Right lobe of liver (tissue), 6 donors: ENCODE data around the gene PLXNA4. TPM values are rescaled to one million over a fixed set of nuclear protein-coding genes. Genes with fewer than 3 reads are reported as not detected.

ENCODE experiments used
- ATAC-seq, 4 donors: fragments of 200-7000 bp; cut with Tn5 transposase; one replicate each; pipeline ENCODE4 v1.9.1; 2020; ENCODE audit warnings: mild to moderate bottlenecking in 4 of 4, moderate library complexity in 4 of 4
- DNase-seq, 3 donors: peaks; one replicate each; pipeline ENCODE4 v3.0.0-alpha.2; 2020
- H3K27ac ChIP-seq, 3 donors: fragments of 200-600 bp; one replicate each; pipeline ENCODE4 v1.8.0; 2022
- H3K27me3 ChIP-seq, 2 donors: fragments of 200-600 bp; one replicate each; pipeline ENCODE4 v1.8.0; 2022
- H3K36me3 ChIP-seq, 4 donors: fragments of 200-600 bp; sonication (generic) in 1 of 4; one replicate each; pipeline versions ENCODE4 v1.5.1 to v1.8.0; 2017 to 2022; ENCODE audit warnings: control low read depth in 1 of 4
- H3K4me1 ChIP-seq, 4 donors: fragments of 200-600 bp; sonication (generic) in 1 of 4; one replicate each; pipeline versions ENCODE4 v1.5.1 to v1.8.0; 2017 to 2022; ENCODE audit warnings: control low read depth in 1 of 4
- H3K4me3 ChIP-seq, 3 donors: fragments of 200-600 bp; one replicate each; pipeline ENCODE4 v1.8.0; 2022
- H3K9me3 ChIP-seq, 4 donors: fragments of 200-600 bp; sonication (generic) in 1 of 4; one replicate each; pipeline versions ENCODE4 v1.5.1 to v1.8.0; 2017 to 2022; ENCODE audit warnings: control low read depth in 1 of 4
- CTCF ChIP-seq, 4 donors: fragments of 200-600 bp in 3 of 4; fragments of 450-650 bp in 1 of 4; IDR thresholded peaks; one replicate each; pipeline versions ENCODE4 v1.5.1 to v1.8.0; 2016 to 2022; ENCODE audit warnings: antibody characterized with exemption in 4 of 4, mild to moderate bottlenecking in 2 of 4
- POLR2A ChIP-seq: fragments of 450-650 bp; IDR thresholded peaks from one replicate; pipeline ENCODE4 v1.6.1; 2017; ENCODE audit warnings: antibody characterized with exemption, mild to moderate bottlenecking
- WGBS: methylation state at CpG from one replicate; pipeline ENCODE4 v1.1.6; 2018; ENCODE audit warnings: low coverage, low lambda C conversion rate; ENCODE audit not compliant: insufficient coverage; ENCODE audit errors: missing lambda C conversion rate; 5-methylcytosine and 5-hydroxymethylcytosine counted together
- intact Hi-C, 2 donors: fragments of 100-400 bp; cut with DNase I; formaldehyde crosslinking; loops; one replicate each; pipeline versions ENCODE4 v1.11.2 to v1.14.1; 2022
- total RNA-seq, 6 experiments: library from RNA; depleted of rRNA in 2 of 6; stranded (reverse); fragments of >200 nt in 2 of 6; fragmentation: NEBNext Ultra II Directional in 3 of 6; extraction: Animal tissue kit (Norgen Biotek cat#: 25700) in 3 of 6; gene quantifications; one replicate each; pipeline versions ENCODE4 v1.1.0 to v1.2.4, GENCODE V29; 2016 to 2023
- donor health status: DM: no; HTN: yes; CAD: no.
- donor health status: DM: no; HTN: no; CAD: no.
- donor health status: DM: no; HTN: no; CAD: no.
- donor health status: DM: no; HTN: yes; CAD: no.
- donor health status: DM: no; HTN: yes; CAD: no.

Gene PLXNA4
- total RNA-seq, 6 experiments from 2014 or later, result 0.17 to 0.90 (median 0.30) TPM

DNA sequence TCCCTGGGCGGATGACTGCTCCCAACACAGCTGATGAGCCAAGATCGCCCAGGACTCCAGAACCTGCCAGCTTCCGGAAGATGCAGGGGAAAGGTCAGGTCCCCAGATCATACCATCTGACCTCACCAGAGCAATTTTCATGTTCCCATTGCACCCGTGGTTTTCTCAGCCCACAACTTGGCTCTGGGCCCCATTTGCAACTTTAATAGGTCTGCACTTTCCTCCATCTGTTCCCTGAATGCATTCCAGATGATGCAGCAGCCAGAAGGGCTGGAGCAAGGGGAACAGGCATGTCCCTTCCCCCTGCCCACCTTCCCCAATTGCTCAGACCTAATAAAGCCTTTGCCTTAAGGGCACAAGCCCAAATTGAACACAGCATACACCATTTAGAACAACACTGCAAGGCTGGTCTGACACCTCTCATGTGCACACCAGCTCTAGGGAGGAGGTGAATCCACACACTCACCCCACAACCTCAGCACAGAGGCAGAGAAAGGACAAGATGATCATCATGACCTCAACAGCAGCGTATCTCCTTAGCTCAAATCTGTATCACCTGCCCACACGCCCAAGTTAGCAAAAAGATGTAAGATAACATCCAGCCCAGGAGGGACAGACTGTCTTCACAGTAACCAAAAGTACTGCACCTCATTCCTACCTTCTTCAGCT lies 87.5 kb downstream of the PLXNA4 start:
- WGBS, result 50% methylated on average over 3 of the region's 6 CpGs
- no peaks in the 10 kb centered on the region for H3K4me1 ChIP-seq
- intact Hi-C loops, result no loop called here

DNA sequence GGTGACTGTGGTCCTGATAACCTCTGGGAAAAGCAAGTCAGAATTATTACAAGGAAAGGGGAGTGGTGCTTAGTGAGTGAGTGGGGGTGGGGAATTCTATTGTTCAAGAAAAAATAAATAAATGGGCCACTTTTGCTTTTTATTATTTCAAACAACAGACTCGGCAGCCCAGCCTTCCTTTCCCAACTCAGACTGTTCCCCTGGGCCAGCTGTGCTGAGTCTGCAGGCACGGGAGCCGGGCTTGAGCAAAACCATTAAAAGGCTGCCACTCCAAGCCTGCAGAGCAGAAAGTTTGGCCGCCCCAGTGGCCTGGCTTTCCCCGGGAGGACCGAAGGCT lies 90.0 kb downstream of the PLXNA4 start:
- 36% methylated on average over 3 of the region's 6 CpGs for WGBS
- Histone ChIP-seq H3K4me1 (no peaks in the 10 kb centered on the region), H3K27ac (no peak overlapping the region), H3K9me3 (no peaks in the 10 kb centered on the region), H3K36me3 (no peaks in the 10 kb centered on the region), H3K27me3 (no peaks in the 10 kb centered on the region), H3K4me3 (no peak overlapping the region)
- DNase-seq (peak in 1 of 3 donors; percentile 29), ATAC-seq (peak; percentile 26 to 85 (median 45))
- TF ChIP-seq CTCF (IDR thresholded peaks at IDR 0.05) (no peak), POLR2A (no peak)
- intact Hi-C loops, result no loop called here

More for the DNA sequence above, 87.5 kb downstream of the PLXNA4 start:
- H3K4me3 ChIP-seq, result no peak overlapping the region
- no peaks in the 10 kb centered on the region for H3K36me3 ChIP-seq
- H3K9me3 ChIP-seq, result no peaks in the 10 kb centered on the region
- no peak overlapping the region for H3K27ac ChIP-seq
- no peaks in the 10 kb centered on the region for H3K27me3 ChIP-seq
- no peak for DNase-seq
- TF ChIP-seq POLR2A (no peak), CTCF (IDR thresholded peaks at IDR 0.05) (no peak)
- ATAC-seq, result no peak

DNA sequence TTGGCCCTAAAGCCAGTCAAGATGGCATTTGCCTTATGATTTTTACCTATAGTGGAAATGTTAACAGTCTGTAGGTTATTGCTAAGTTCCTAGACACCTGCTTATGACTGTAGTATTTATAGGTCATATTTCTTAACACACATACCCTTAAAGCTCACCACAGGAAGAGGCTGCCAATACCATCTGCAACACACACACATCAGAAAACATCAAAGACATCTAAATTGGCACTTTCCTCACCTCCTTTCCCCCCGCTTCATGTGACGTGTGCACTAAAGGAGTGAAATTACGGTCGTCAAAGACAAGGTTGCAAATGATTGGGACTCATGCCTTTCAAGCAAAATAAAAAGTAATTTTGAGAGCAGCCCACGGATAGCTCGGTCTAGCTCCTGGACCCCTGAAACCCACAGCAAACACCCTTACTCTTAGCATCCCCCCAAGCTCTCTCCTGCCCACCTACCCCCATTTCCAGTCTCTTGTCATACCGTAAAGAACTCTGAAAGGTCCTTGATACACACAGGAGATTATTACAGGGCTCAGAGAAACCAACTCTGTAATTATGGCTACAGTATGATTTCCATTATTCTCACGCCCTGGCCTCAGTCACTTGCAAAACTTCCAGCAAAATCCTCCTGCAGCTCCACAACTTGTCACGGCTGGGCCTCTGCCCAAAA lies 90.5 kb downstream of the PLXNA4 start:
- no peaks in the 10 kb centered on the region for H3K4me1 ChIP-seq
- no peaks in the 10 kb centered on the region for H3K9me3 ChIP-seq
- TF ChIP-seq CTCF (IDR thresholded peaks at IDR 0.05), result no peak
- no peak for TF ChIP-seq POLR2A
- 50% methylated on average over 9 of the region's 9 CpGs for WGBS
- no peak overlapping the region for H3K27ac ChIP-seq
- no peaks in the 10 kb centered on the region for H3K36me3 ChIP-seq
- ATAC-seq (peak in 1 of 4 donors; percentile 11), DNase-seq (peak in 1 of 3 donors; percentile 66)
- intact Hi-C loops, result no loop called here
- H3K4me3 ChIP-seq, result no peak overlapping the region
- H3K27me3 ChIP-seq, result no peaks in the 10 kb centered on the region

- Histone ChIP-seq H3K9me3 (no peaks in the 10 kb centered on the region), H3K36me3 (no peaks in the 10 kb centered on the region), H3K4me1 (no peaks in the 10 kb centered on the region), H3K27ac (no peak overlapping the region), H3K4me3 (no peak overlapping the region), H3K27me3 (no peaks in the 10 kb centered on the region)
- DNase-seq (no peak), ATAC-seq (no peak)
- WGBS, result 91% methylated on average over 6 of the region's 6 CpGs
- TF ChIP-seq CTCF (IDR thresholded peaks at IDR 0.05), result no peak
- no peak for TF ChIP-seq POLR2A
- intact Hi-C loops, result no loop called here
Measured at GRCh38 chr7:132485136-132485535, 91.1 kb downstream of the PLXNA4 start.
